ENCODE data around the gene LRRC42.

LRRC42 gene

DNA sequence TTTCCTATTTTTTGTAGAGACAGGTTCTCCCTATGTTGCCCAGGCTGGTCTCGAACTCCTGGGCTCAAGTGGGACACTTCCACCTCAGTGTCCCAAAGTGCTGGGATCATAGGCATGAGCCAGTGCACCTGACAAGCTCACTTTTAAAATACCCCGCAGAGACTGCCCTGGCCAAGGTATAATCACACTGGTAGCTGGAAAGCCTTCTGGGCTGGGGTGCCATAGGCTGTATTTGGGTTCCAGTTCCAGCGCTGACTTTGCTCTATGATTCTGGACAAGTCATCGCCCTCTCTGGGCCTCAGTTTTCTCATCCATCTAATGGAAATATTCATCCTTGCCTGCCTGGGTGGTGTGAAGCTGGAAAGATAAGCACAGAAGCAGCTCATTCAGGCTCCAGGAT is 61.5 kb downstream of the LRRC42 start:
- no peak for DNase-seq

- DNase-seq, result no peak
These were observed 62.7 kb downstream of the LRRC42 start for GRCh38 chr1:54008876-54009275.

DNA sequence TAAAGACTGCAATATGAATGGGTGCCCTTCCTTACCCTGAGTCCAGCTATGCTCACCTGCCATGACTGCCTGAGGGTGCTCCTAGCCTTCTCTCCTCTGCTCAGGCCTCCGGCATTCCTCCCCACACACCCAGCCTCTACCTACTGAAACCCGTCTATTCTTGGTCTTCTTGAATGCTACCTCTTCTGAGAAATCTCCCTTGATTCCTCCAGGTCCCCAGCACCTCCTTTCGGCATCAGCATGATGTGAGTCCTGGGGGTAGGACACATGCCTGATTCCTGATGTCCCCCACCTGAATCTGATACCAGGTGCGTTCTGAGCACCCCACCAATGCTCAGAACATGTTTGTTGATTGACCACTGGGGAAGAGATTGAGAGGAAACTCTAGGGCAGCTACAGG is 63.3 kb downstream of the LRRC42 start:
- DNase-seq, result no peak

DNA sequence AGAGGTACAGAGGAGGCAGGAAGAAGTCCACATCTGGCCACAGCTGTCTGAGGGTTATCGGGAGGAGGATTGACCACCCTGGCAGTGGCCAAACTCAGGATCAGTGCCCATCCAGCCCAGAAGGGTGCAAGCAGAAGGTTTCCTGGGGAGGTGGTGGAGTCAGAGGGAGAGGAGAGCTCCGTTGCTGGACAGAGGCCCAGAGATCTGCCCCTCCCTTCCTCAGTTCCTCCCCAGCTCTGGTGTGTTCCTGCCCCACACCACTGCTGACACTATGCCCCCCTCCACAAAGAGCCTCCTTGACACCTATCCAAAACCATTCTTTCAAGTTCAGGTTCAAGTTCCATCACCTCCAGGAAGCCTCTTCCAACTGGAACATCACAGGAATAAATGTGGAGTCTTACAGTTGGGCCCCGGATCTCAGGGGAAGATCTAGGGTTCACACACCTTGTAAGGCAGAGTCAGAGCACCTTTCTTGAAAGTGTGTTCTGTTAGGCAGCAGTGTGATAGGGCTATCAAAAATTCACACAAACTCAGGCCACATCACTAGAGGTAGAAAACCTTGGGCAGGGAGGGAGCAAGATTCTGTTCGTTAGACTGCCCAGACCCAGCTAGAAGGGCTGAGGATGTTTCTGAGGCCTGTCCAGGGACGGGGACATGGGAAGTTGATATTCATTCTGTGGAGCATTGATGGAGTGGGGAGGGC is 64.4 kb downstream of the LRRC42 start:
- DNase-seq, result no peak

DNA sequence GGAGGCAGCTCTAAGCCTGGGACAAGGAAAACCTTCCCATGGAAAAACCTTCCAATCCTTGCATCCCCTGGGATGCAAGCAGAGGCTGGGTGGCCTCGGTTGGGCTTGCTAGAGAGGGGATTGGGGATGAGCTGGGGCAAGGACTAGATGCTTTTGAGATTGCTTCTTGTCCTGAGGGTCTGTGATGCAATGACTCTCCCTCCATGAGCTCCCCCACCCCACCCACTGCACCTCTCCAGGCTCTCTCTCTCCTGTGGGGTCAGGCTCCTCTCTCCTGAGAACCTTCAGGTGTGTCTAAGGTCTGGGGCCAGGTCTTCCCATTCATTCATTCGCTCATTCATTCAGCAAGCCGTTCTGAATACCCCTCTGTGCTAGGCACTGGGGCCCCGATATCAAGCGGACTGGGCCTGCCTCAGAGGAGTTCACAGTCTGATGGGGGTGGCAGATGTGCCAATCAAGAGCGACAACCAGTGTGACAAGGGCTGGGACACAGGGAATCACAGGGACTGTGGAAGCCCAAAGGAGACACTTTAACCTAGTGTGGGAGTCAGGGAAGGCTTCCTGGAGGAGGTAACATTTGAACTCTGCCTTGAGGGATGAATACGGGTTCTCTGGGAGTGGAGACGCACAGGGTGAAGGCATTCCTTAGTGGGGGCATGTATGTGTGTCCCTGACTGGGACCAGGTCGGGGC is 65.3 kb downstream of the LRRC42 start:
- DNase-seq, result no peak

- no peak for DNase-seq
These were observed 65.8 kb downstream of the LRRC42 start for GRCh38 chr1:54012008-54012325.

GRCh38 chr1:54012863-54013262 is 66.7 kb downstream of the LRRC42 start:
- no peak for DNase-seq

DNA sequence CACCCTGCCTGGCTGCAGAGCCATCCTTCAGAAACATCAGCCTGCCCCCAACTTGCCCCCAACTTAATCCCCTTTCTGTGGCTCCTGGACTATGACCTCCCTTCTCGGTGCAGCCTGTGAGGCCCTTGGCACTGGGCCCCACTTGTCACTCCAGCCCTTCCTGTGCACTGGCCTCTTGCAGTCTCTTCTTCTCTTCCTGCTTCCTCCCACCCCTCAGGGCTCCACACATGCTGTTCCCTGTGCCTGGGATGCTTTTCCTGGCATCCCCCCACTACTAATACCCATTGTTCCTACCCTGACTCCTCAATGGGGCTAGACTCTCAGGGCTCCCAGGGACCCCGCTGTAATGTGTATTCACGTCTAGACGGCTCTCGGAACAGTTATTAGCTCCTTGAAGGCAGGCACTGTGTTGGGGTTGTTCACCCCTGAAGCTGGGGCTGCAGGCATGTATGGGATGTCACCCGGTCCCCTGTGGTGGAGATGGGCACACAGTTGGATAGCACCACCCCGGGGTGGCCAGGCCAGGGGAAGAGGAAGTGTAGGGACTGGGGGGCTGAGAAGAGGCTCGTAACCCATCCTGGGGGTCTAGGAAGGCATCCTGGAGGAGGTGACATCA is 67.4 kb downstream of the LRRC42 start:
- DNase-seq, result no peak

DNA sequence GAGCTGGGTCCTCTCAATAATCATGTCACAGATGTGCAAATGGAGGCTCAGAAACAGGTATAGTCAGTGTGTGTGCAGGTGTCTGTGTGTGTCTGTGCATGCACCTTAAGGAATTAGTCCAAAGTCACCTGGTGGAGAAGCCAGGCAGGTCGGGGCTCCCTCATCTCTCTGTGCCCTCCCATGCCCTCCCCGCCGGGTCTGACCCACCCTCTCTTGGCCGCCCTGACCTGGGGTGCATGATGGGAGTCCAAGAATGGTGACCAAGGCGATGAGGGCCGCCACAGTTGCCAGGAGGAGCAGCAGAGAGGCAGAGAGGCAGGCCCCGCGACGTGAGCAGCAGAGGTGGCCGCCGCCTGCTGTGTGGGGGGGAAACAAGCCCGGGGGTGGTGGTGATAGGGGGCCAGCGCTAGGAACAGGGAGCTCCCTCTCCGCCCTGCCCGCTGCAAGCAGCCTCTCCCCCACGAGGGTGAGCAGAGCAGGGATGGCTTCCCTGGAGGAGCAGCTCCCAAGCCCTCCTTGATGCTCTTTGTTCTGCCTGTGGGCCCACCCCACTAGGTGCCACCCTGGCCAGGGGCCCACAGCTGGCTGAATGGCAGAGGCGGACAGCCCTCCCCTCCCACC is 68.0 kb downstream of the LRRC42 start:
- no peak for DNase-seq

DNA sequence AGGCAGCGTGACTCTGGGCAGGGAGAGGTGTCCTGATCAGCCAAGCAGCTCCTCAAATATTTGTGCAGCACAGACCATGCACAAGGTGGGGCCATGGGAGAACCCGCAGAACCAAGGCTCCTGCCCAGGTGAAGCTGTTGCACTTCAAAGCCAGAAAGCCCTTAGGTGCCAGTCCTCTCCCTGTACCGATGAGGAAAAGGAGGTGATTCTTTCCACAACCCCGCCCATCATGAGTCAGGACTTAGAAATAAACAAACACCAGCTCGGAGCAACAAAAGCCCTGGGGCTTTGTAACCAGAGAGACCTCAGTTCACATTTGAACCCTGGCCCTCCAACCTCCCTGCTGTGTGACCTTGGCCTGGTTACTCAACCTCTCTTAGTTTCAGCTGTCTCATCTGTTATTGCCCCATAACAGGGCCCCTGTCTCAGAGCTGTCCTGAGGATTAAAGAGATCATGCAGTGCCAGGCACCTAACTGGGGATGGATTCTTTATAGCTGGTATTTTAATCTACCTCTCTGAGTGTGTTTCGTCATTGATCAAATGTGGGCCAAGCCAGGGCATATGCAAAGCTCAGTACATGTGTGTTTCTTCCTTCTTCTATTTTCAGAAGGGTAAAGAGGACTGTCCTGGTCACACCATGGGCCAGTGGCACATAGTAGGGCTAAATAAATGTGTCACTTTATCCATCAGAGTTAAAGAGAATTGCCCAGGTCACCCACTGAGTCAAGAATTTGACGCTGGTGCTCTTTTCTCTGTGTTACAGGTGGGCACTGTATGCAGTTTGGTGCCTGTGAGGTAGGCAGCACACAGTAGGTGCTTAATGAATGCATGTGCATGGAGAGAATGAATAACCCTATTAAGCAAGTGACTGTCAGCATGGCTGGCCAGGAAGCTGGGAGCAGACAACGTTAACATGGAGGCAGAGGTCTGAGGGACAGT is 70.5 kb downstream of the LRRC42 start:
- no peak for DNase-seq

Measured in T-helper 9 cell (primary cell).